GM21723 (cell line): ENCODE data around the gene METTL6.
"Not testable (repeated sequence)": the region's sequence is repeated elsewhere in the genome, so short reads cannot be mapped to it uniquely, and the experiment has no call there.

Source experiments
- ATAC-seq: cut with Tn5 transposase; IDR thresholded peaks from one replicate; pipeline ENCODE4 v1.9.1; 2021; ENCODE audit warnings: mild to moderate bottlenecking, moderate library complexity; ENCODE audit not compliant: unreplicated experiment

The METTL6 gene

GRCh38 chr3:15451216-15452113 is 24.1 kb upstream of the METTL6 start:
- no peak for ATAC-seq

- ATAC-seq = no peak
These were observed 23.3 kb upstream of the METTL6 start for GRCh38 chr3:15450438-15451215.

- no peak for ATAC-seq
These were observed 22.3 kb upstream of the METTL6 start for GRCh38 chr3:15449489-15450224.

- no peak for ATAC-seq
These were observed 16.6 kb upstream of the METTL6 start for GRCh38 chr3:15443826-15444524.

GRCh38 chr3:15440891-15441290 is 13.5 kb upstream of the METTL6 start:
- ATAC-seq = no peak

- ATAC-seq = no peak
These were observed 12.1 kb upstream of the METTL6 start for GRCh38 chr3:15439476-15439875.

- ATAC-seq = no peak
These were observed 11.6 kb upstream of the METTL6 start for GRCh38 chr3:15438983-15439382.

GRCh38 chr3:15436246-15436645 is 8.9 kb upstream of the METTL6 start:
- ATAC-seq = no peak

GRCh38 chr3:15434756-15435155 is 7.4 kb upstream of the METTL6 start:
- ATAC-seq = no peak

GRCh38 chr3:15433531-15433930 is 6.2 kb upstream of the METTL6 start:
- ATAC-seq = no peak

GRCh38 chr3:15431256-15431837 is 4.0 kb upstream of the METTL6 start:
- ATAC-seq = no peak

- no peak for ATAC-seq
These were observed 3.3 kb upstream of the METTL6 start for GRCh38 chr3:15430624-15431023.

GRCh38 chr3:15429080-15429479 is 1.7 kb upstream of the METTL6 start:
- no peak for ATAC-seq

- ATAC-seq = no peak
These were observed 1.2 kb upstream of the METTL6 start for GRCh38 chr3:15428539-15428938.

GRCh38 chr3:15427981-15428380 is 637 bp upstream of the METTL6 start:
- ATAC-seq = no peak

- ATAC-seq = no peak
These were observed 695 bp downstream of the METTL6 start for GRCh38 chr3:15426579-15427118.

GRCh38 chr3:15420871-15421270 is 6.5 kb downstream of the METTL6 start:
- ATAC-seq = no peak

- not testable (repeated sequence) for ATAC-seq
These were observed 16.4 kb downstream of the METTL6 start for GRCh38 chr3:15410966-15411365.

- no peak for ATAC-seq
These were observed 17.6 kb downstream of the METTL6 start for GRCh38 chr3:15409774-15410173.

GRCh38 chr3:15409239-15409638 is 18.1 kb downstream of the METTL6 start:
- no peak for ATAC-seq
